ENCODE data around the gene NFIC.

The NFIC gene

DNA sequence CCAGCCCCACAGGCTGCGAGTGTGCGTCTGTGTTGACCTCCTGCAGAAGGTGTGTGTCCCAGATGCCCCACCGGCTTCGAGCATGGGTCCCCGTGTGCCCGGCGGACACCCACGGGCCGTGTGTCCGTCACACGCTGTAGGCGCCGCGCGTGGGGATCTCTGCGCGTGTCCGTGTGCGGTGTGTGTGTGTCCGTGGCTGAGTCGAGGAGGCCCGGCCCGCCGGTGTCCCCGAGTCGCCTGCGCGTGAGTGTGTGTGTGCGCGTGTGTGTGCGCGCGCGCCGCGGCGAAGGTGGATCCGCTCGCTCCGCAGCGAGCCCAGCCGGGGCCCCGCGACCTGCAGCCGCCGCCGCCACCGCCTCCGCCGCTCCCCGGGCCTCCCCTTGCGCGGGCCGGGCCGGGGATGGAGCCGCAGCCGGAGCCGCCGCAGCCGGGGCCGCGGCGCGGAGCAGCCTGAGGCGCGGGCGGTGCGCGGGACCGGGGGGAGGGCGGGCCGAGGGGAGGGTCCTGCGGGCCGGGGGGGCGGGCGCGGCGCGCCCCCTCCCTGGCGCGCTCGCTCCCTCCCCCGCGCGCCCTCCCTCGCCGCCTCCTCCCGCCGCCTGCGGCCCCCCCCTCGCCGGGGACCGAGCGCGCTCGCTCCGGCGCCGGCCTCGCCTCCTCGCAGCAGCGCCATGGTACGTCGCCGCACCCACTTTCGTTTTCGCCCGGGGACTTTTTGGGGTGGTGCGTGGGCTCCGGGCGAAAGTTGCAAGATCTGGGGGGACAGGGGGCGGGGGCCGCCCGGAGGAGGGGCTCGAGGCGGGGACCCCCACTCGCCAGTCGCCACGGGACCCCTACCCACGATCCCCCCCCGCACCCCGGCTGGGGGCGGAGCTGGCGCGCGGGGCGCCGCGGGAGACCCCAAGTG, 7.1 kb upstream of the NFIC start:
- DNase-seq (ENCODE audit: low spot score): no peak

DNA sequence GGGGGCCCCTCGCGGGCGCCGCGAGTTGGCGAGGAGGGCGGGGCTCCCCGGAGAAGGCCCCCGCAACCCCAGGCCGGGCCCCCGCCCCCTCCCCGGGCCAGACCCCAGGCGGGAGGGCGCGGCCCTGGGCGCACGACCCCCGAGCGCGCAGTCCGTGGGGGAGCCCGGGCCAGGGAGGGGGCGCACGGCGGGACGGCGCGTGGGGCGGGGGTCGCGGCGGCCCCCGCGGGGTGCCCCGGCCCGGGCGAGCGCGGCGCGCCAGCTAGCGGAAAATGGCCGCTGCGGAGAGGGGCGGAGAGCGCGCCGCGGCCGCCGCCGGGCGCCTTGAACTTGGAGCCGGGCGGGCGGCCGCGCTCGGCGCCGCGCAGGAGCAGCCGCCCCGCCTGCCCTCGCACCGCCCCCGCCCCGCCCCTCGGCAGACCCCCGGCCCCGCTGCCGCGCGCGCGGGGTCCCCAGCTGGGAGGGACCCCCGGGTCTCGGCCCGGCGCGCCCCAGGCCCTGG, 6.4 kb upstream of the NFIC start:
- DNase-seq (ENCODE audit: low spot score): no peak

DNA sequence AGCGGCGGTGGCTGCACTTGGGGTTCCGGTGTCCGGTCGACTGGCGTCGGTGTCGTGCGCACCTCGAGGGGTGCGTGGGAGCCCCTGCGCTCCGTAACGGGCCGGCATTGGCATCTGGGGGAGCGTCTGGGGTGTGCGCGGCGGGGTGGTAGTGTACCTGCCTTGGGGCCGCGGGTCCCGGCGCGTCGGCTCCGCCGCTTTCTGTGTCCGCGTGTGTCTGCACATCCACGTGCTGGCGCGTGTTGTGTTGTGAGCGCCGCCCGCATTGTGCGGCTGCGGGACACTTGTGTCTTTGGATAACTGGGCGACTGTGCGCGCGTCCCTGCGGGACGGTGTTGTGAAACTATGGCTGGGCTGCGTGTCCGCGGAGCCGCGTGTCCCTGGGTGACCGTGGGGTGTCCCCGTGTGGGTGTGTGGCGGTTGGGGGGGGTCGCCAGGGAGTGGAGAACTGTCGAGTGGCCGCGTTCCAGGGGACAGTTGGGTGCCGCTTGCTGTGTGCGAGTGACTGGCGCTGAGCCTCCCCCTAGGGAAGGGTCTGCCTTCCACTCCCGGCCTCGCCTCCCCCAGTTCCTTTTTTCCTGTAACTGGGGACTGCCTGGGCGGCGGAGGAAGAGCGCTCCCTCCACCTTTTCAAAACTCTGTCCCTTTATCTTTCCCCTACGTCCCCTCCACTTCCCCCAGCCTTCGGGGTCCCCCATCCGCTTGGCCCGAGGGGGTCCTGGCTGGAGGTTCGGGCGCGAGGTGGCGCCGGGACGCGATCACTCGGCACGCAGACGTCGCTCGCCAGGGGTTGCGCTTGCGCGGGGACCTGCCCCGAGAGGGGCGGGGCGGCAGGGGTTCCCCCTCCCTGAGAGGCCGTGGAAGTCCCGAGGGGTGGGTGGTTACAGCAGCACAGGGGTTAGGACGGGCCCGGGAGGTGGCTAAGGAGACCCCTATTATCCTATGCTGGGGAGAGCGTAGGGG, 5.7 kb upstream of the NFIC start:
- no peak for DNase-seq (ENCODE audit: low spot score)

DNA sequence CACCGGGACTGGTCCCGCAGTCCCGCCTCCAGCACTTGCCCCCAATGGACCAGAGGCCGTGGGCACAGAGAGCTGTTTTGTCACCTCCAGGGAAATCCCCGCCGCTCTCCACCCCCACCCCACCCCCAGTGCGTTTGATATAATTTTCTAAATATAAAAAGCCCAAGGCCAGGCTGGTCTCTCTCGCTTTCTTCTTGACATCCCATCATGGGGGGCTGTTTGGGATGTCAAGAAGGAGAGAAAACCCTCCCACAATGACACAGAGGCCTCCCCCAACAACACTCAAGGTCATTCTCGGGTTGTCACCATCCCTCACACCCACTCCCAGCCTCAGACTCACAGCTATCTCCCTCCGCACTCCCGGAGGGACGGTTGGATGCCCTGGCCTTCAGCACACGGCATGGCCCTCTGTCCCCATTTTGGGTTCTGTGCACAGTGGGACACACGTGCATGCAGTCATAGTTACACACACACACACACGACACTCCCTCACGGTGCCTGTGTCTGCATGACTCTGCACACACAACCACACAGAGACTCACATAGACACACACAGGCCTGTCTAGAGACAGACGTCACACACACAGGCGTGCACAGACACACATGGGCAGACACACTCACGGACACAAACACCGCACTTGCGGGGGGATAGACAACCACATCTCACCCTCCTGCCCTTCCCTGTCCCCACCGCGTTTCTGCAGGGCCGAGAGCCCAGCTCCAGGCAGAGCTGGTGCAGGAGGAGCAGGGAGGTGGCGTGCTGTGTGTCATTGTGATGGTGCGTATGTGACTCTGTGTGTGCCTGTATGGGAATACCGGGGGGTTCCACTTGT, 4.8 kb upstream of the NFIC start:
- no peak for DNase-seq (ENCODE audit: low spot score)

DNA sequence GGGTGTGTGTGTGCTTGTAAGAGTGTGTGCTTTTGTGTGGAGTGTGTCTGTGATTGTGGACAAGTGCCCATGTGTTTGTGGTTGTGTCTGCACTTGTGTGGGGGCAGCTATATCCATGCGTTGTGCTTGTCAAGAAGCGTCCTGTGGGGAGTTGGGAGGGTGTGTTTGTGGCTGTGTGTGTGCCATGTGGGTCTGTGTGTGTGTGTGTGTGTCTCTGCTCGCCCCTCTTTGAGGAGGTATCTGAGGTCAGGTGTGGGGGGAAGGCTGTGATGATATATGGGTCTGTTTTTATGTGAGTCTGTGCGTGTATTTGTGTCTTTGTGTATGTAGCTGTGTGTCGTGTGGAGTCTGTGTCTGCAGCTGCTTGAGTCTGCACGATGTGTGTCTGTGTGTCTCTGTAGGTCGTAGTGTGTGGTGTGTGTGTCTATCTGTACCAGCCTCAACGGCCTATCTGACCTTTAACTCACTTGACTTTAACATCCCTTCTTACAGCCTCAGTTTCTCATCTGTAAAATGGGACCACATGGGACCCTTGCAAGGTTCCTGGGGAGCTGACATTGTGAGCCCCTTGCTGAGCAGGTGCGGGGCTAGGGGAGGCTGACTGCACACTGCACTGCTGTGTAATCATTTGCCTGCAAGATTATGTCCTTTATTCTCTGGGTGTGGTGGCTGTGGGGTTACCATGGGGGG, 4.0 kb upstream of the NFIC start:
- DNase-seq (ENCODE audit: low spot score): no peak

DNA sequence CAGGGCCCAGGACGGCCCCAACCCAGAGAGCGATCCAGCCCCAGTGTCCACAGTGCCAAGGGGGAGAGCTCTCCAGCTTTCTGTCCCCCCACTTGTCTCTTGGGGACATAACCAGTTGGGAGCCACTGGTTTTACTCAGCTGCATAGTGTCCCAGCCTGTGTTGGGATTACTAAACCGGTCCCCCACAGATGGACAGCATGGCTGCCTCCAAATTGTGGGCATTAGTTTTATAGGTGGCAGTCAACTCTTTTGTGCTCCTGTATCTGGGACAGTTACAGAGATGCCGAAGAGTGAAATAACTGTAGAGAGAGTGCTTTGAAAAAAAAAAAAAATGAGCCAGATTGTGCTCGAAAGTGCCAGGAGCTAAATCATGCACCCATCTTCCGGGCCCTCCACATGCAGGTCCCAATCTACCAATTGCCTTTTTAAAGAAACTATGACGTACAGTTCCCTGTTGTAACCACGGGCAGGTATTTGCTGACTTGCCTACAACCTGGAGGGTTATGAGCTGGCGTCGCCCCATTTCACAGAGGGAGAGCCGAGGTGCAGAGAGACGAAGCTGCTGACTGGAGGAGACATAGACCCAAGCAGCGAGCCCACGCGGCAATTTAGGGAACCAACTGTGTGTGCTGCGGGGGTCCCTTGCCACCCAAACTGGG, 2.4 kb upstream of the NFIC start:
- no peak for DNase-seq (ENCODE audit: low spot score)

DNA sequence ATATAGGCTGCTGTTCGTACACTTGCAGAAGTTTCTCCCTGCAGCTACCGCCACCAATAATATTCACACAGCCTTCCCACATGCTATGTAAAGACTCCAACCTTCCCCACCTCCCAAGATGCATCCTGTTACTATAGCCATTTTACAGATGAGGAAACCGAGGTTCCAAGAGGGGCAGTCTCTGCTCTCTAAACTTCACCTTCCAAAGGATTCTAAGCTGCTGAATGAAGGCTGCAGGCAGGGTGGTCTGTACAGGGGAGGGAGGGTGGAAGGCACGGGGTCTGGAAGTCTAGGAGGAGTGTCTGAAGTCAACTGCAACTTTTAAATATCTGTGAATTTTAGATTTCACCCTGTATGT, 1.9 kb upstream of the NFIC start:
- no peak for DNase-seq (ENCODE audit: low spot score)

DNA sequence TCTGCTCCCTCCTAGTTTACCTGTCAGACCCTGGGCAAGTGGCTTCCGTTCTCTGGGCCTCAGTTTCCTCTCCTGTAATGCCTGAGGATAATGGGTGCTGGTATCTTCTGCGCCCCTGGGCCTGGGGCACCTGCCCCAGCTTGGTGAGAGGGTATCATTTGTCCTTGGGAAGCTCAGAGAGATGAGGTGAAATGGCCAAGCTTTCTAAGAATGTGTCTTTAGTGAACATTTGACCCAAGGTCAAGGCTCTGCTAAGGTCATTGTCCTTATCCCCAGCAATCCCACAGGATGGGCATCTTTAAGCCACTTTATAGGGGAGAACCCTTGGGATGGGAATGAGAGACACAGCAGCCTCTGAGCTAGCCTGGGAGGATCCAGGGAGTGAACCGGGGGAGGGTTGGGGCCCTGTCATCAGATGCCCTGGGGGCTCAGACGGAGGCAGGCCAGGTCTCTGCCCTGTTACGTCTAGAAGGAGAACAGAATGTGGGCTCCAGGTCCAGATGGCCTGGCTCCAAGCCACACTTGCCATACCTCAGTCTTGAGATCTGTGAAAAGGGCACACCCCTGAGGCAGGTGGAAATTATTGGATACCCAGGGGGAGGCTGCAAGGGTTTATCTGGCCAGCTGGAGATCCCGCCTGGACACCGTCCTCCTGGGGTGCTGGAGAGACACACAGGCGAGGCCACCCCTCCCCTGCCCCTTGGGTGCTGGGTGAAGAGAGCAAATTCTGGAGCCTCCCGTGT, 1.1 kb upstream of the NFIC start:
- DNase-seq (ENCODE audit: low spot score): no peak

DNA sequence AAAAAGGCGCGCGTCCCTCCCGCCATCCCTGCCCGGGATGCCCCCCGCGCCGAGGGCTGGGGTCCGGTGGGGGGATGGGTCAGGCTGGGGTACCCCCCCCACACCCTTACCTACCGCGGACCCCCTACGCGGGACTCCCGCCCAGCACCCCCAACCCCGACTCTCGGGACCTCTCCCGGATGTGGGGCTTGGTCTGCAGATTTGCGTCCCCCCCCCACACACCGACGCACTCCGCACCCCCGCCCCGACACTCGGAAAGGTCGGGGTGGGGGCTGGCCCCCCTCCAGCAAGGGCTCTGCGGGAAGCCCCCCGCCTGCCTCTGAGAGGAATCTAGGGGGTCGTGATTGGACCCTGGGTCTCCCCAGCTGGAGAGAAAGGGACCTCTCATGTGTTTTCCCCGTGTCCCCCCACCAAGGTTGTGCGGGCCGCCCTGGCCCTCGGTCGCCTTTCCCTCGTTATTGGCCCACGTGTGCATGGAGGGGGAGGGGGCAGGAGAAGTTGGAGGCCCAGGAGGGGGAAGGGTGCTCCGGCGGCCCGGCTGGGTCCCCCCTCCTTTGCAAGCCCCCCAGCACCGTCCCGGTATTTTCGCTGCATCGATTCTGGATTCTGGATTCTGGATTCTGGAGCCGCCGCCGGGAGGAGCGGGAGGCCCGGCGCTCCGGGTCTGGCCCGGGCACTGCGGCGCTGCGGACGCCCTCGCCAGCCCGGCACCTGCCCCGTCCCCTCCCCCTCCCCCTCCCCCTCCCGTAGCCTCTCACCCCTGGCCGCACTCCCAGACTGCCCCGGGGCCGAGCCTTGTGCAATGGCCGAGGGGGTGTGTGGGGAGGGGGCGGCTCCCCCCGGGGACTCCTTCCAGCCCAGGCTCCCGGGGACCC, 607 bp downstream of the NFIC start:
- DNase-seq (ENCODE audit: low spot score): peak; percentile 79

DNA sequence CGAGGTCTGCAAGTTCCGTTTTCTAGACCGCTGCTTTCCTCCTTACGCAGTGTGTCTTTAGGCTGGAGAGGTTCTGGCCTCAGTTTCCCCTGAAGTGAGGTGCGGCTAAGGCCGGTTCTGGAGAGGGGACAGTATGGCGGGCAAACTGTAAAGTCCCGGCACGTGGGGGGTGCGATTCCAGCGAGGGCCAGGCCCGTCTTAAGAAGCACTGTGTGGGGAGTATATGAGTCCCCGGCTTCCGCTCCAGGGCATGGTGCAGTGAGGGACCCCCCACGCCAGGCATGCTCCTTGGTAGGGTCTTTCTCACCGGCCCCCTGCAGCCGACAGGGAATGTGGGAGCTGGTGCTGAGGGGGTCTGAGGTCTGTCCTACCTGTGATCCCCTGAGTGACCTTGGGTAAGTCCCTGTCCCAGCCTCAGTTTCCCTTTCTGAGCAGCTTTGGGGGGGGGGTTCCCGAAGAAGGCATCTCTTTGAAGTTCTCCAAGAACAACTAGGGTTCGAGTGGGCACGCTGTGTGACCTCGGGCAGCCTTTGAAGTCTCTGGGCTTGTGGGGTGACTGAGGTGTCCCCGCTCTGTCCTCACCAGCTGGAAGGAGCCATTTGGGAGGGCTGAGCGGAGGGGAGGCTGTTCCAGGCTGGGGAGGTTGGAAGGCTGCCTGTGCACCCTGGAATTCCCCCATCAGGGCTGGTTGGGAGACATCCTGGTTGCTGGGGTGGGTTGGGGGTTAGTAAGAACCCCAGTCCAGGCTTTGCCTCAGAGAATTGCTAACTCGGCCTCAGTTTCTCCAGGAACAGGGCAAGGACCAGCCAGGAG, 1.5 kb downstream of the NFIC start:
- no peak for DNase-seq (ENCODE audit: low spot score)

DNA sequence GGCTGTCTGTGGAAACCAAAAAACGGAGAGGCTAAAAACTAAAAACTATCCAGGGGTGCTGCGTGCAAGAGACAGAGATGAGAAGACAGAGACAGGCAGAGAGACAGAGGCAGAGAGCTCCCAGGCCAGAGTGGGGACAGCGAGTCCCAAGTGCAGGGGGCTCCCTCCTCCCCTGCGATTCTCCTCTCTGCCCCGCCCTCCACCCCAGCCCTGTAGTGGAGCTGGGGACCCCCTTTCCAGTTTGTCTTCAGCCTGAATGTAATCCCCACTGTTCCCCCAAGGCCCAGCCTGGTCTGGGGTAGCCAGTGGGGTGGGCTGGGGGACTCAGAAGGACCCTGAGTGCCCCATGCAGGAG, 2.0 kb downstream of the NFIC start:
- no peak for DNase-seq (ENCODE audit: low spot score)

DNA sequence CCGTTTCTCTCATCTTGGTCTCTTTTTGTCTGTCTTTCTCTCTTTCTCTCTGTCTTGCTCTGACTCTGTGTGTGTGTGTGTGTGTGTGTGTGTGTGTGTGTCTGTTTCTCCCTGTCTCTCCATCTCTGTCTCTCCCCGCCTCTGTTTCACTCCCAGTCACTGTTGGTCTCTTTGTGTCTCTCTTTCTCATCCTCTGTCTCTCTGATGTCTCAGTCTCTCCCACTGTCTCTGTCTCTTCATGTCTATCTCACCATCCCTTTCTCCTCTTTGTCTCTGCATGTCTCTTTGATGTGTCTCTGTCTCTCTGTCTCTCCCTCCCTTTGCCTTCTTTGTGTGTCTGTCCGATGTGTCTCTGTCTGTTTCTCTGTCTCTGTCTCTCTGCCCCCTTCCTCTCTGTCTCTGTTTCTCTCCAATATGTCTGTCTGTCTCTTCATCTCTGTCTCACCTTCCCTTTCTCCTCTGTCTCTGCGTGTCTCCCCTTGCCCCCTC, 2.5 kb downstream of the NFIC start:
- DNase-seq (ENCODE audit: low spot score): no peak

DNA sequence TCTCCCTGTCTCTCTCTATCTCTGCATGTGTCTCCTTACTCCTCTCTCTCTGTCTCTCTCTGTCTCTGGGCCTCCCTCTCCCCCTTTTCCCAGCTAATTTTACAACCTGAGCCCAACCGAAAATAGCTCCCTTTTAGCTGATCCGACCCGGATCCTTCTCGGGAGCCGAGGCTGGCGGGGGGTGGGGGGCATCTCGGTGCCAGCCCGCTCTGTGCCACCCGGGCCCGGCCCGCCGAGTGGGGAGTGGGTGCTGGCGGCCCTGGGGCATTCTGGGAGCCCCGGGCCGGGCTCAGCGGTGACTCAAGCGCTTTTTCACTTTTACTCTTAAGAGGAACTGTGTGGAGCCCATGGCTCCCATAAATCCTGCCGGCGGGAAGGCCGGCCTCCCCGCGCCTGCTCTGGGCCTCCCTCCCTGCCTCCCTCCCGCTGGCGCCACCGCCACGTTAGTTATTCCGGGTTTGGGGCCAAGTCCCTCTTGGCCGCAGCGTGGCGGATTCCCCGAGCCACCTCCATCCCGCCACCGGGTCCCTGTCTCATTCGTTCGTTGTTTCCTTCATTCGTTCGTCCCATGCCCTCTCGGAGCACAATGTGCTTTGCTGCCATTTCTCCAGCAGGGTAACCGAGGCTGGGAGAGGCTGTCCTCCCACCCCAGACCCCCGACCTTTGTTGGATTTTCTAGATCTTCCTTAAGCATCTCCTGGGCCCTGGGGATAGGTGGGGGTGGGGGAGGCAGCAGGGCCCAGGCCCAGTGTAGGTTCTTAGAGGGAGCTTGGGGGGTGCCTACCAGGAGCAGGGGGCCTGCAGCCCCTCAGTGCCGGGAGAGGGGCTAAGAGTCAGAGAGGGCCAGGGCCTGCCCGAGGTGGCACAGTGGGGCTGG, 3.2 kb downstream of the NFIC start:
- no peak for DNase-seq (ENCODE audit: low spot score)

DNA sequence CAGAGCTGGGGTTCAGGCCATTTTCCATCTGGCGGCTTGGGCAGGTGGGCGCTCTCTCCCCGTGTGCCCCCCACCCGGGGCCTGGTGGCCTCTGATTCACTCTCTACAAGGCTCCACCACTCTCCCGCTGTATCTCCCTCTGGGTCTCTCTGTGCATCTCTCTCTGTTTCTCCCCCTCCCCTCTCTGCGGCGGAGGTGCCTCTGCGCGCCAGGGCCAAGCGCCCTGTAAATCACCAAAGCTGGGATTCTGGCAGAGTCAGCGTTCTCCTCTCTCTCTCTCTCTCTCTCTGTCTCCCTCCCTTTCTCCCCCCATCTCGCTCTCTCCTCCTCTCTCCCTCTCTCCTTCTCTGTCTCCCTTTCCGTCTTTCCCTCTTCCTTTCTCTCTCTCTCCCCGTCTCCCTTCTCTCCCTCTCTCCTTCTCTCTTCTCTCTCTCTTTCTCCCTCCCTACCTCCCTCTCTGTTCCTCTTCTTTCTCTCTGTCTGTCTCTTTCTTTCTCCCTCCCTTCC, 3.9 kb downstream of the NFIC start:
- DNase-seq (ENCODE audit: low spot score): no peak

DNA sequence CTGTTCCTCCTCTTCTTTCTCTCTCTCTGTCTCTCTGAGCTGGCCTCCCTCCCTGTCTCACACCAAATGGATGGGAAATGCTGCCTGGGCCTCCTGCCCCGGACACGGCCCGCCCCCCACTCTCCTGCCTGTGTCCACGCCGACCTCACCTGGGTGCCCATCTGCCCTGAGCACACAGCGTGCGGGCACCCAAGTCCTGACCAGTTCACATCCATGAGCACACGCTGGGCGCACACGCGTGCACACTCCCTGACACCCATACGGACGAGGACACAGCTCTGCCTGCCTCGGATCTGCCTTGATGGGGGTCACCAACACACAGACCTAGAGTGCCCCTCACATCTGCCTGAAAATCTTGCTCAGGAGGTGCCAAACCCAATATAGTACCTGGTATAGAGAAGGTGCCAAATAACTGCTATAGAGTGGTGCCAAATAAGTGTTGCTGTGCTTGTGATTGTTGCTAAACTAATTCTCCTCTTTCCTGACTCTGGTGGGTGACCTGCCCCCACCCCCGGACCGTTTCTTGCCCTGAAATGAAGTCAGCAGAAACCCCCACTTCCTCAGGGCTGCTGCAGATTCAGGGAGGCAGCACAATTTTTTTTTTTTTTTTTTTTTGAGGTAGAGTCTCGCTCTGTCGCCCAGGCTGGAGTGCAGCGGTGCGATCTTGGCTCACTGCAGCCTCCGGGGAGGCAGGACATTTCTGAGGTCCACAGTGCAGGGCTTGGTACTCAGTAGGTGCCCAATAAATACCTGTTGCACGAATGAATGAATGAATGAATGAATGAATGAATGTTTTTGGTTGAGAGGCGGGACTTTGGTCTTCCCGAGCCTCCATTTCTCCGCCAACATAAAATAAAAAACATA, 4.6 kb downstream of the NFIC start:
- DNase-seq (ENCODE audit: low spot score): no peak

DNA sequence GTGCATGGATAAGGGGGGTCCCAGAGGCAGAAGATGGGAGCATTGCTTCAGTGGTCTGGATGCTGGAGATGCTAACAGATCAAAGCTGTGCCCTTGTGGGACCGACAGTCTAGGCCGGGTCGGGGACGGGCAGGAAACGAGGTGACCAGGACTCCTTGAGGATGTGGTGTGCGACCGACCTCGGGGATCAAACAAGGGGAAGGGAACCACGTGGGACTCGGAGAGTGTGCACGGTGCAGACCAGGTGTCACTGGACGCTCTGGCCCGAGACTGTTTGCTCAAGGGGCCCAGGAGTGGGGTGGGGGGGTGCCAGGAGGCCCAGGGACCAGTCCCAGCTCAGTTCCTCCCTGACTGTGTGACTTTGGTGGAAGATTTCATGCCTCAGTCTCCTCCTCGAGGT, 6.0 kb downstream of the NFIC start:
- DNase-seq (ENCODE audit: low spot score): no peak

Measured in HuH-7 (cell line).